GM23338 (cell line): ENCODE measurements around the gene CYP19A1. TPM values are rescaled to one million over a fixed set of nuclear protein-coding genes. Genes with fewer than 3 reads are reported as not detected.

Source experiments
- ATAC-seq: fragments of 200-7000 bp; cut with Tn5 transposase; 3 replicates; pipeline ENCODE4 v1.9.1; 2020
- DNase-seq: peaks from one replicate; pipeline ENCODE4 v3.0.0-alpha.2; 2015; ENCODE audit warnings: low spot score
- H2AFZ ChIP-seq: fragments of 200-600 bp; sonication (generic); 2 replicates; pipeline ENCODE4 v1.8.0; 2016; ENCODE audit warnings: antibody characterized with exemption, mild to moderate bottlenecking, moderate library complexity
- H3F3A ChIP-seq: fragments of 200-600 bp; sonication (generic); replicated peaks from 2 replicates; pipeline ENCODE4 v1.8.0; 2017; ENCODE audit warnings: antibody characterized with exemption, mixed run types, low read depth
- H3K27ac ChIP-seq: fragments of 200-600 bp; sonication (generic); 2 replicates; pipeline ENCODE4 v1.6.1; 2016; ENCODE audit warnings: low read depth
- H3K27me3 ChIP-seq: fragments of 200-600 bp; sonication (generic); 2 replicates; pipeline ENCODE4 v1.8.0; 2016; ENCODE audit warnings: mild to moderate bottlenecking, mixed run types, moderate library complexity; ENCODE audit not compliant: insufficient read depth
- H3K36me3 ChIP-seq: fragments of 200-600 bp; sonication (generic); 2 replicates; pipeline ENCODE4 v1.8.0; 2016; ENCODE audit warnings: mild to moderate bottlenecking; ENCODE audit not compliant: insufficient read depth
- H3K4me1 ChIP-seq: fragments of 200-600 bp; sonication (generic); 2 replicates; pipeline ENCODE4 v1.8.0; 2016; ENCODE audit warnings: mild to moderate bottlenecking, moderate library complexity; ENCODE audit not compliant: insufficient read depth
- H3K4me2 ChIP-seq: fragments of 200-600 bp; sonication (generic); 2 replicates; pipeline ENCODE4 v1.7.1; 2017; ENCODE audit warnings: mixed run types
- H3K4me3 ChIP-seq: fragments of 200-600 bp; sonication (generic); 2 replicates; pipeline ENCODE4 v1.6.1; 2016; ENCODE audit warnings: mixed run types
- H3K79me2 ChIP-seq: fragments of 200-600 bp; sonication (generic); replicated peaks from 2 replicates; pipeline ENCODE4 v1.8.0; 2017; ENCODE audit warnings: mild to moderate bottlenecking; ENCODE audit not compliant: insufficient read depth
- H3K9me2 ChIP-seq: fragments of 200-600 bp; sonication (generic); 2 replicates; pipeline ENCODE4 v1.8.0; 2017; ENCODE audit not compliant: insufficient read depth
- H4K20me1 ChIP-seq: fragments of 200-600 bp; sonication (generic); replicated peaks from 2 replicates; pipeline ENCODE4 v1.8.0; 2017; ENCODE audit warnings: mild to moderate bottlenecking; ENCODE audit not compliant: insufficient read depth
- H3K27ac Mint-ChIP-seq: 2 replicates; pipeline ENCODE4 v1.8.0; 2020; ENCODE audit warnings: inconsistent platforms, mild to moderate bottlenecking, moderate library complexity, mixed read lengths
- H3K27me3 Mint-ChIP-seq: 3 replicates; pipeline ENCODE4 v1.8.0; 2022; ENCODE audit warnings: low read depth, mild to moderate bottlenecking, moderate library complexity, mixed read lengths, inconsistent platforms; ENCODE audit not compliant: insufficient read depth, poor library complexity
- H3K36me3 Mint-ChIP-seq: 3 replicates; pipeline ENCODE4 v1.8.0; 2021; ENCODE audit warnings: low read depth, mild to moderate bottlenecking, inconsistent platforms, moderate library complexity, mixed read lengths
- H3K4me1 Mint-ChIP-seq: 3 replicates; pipeline ENCODE4 v1.8.0; 2020; ENCODE audit warnings: mild to moderate bottlenecking, inconsistent platforms, mixed read lengths
- H3K4me3 Mint-ChIP-seq: 3 replicates; pipeline ENCODE4 v1.8.0; 2021; ENCODE audit warnings: moderate library complexity, mild to moderate bottlenecking, inconsistent platforms, mixed read lengths
- H3K9me3 Mint-ChIP-seq: 3 replicates; pipeline ENCODE4 v1.8.0; 2020; ENCODE audit warnings: moderate library complexity, mild to moderate bottlenecking, inconsistent platforms, mixed read lengths
- CREB1 ChIP-seq: fragments of 250-450 bp; sonication (Bioruptor Pico); IDR thresholded peaks from 2 replicates; pipeline ENCODE4 v1.5.0; 2020; ENCODE audit warnings: low read depth, mild to moderate bottlenecking, moderate library complexity
- EZH2 ChIP-seq: fragments of 200-600 bp; sonication (generic); IDR thresholded peaks from one replicate; pipeline ENCODE4 v1.8.0; 2017; ENCODE audit warnings: antibody characterized with exemption, mild to moderate bottlenecking, low read depth; ENCODE audit not compliant: unreplicated experiment
- EZH2phosphoT487 ChIP-seq: fragments of 200-600 bp; sonication (generic); IDR thresholded peaks from one replicate; pipeline ENCODE4 v1.8.1; 2018; ENCODE audit warnings: antibody characterized with exemption; ENCODE audit not compliant: unreplicated experiment
- JUNB ChIP-seq: IDR thresholded peaks from one replicate; pipeline ENCODE4 v1.6.1; 2016; ENCODE audit warnings: antibody characterized with exemption; ENCODE audit not compliant: unreplicated experiment
- NANOG ChIP-seq: IDR thresholded peaks from 2 replicates; pipeline ENCODE4 v1.6.1; 2016; ENCODE audit warnings: antibody characterized with exemption, borderline replicate concordance
- POLR2AphosphoS5 ChIP-seq: IDR thresholded peaks from 2 replicates; pipeline ENCODE4 v1.6.1; 2016; ENCODE audit warnings: antibody characterized with exemption, low read depth
- STAT1 ChIP-seq: IDR thresholded peaks from one replicate; pipeline ENCODE4 v1.6.1; 2016; ENCODE audit warnings: antibody characterized with exemption; ENCODE audit not compliant: unreplicated experiment
- ZNF114 ChIP-seq: fragments of 250-450 bp; sonication (Bioruptor Pico); IDR thresholded peaks from 2 replicates; pipeline ENCODE4 v1.5.0; 2020; ENCODE audit warnings: mild to moderate bottlenecking, moderate library complexity
- ZNF331 ChIP-seq: fragments of 250-450 bp; sonication (Bioruptor Pico); IDR thresholded peaks from 2 replicates; pipeline ENCODE4 v1.5.0; 2020; ENCODE audit warnings: low read depth, mild to moderate bottlenecking, moderate library complexity
- polyA plus RNA-seq: library from polyadenylated mRNA; unstranded; fragments of >200 nt; fragmentation: Nextera tagmentation; extraction: Ambion mirVana; gene quantifications from 2 replicates; pipeline ENCODE4 v1.2.1, GENCODE V29; 2016
- total RNA-seq: library from RNA; depleted of rRNA; stranded (reverse); fragments of >200 nt; shearing (Covaris generic); gene quantifications from 2 replicates; pipeline ENCODE4 v1.2.3, GENCODE V29; 2014
- TF ChIP-seq, protein P1 (sequence below): fragments of 250-450 bp; sonication (Bioruptor Pico); IDR thresholded peaks from 2 replicates; pipeline ENCODE4 v1.5.0; 2020; ENCODE audit warnings: mild to moderate bottlenecking, moderate library complexity
- TF ChIP-seq, protein P2 (sequence below), 2 experiments: fragments of 200-600 bp in 1 of 2; sonication (generic) in 1 of 2; conservative IDR thresholded peaks; 2 replicates each; pipeline versions ENCODE4 v1.5.1 to v1.6.1; 2016 to 2017; ENCODE audit warnings: antibody characterized with exemption in 2 of 2, low read depth in 2 of 2, mild to moderate bottlenecking in 2 of 2, moderate library complexity in 1 of 2
- TF ChIP-seq, protein P3 (sequence below): IDR thresholded peaks from 2 replicates; pipeline ENCODE4 v1.6.1; 2016; ENCODE audit warnings: antibody characterized with exemption
- TF ChIP-seq, protein P4 (sequence below): IDR thresholded peaks from one replicate; pipeline ENCODE4 v1.6.1; 2018; ENCODE audit warnings: antibody characterized with exemption; ENCODE audit not compliant: unreplicated experiment

CYP19A1 gene
- total and polyA plus RNA-seq, 2 experiments from 2014 or later, result 0.42 TPM; not detected in 1

DNA sequence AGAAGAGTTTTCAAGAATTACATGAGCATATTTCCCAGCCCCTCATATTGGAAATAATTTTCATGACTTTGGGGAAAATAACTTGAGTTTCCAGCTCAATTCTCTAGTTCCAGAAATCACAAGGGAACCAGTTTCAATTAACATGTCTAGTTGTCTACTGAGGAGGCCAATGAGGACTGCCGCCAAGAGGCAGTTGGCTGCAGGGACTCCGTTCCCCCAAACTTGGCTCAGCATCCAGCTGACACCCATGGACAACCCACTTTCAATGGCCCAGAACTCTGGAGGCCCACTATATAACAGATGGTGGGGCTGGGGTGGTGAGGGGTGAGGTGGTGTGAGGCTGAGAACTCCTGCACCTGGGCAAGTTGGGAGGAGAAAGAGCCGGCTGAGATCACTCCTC lies 157.2 kb downstream of the CYP19A1 start:
- TF ChIP-seq, protein P1, sequence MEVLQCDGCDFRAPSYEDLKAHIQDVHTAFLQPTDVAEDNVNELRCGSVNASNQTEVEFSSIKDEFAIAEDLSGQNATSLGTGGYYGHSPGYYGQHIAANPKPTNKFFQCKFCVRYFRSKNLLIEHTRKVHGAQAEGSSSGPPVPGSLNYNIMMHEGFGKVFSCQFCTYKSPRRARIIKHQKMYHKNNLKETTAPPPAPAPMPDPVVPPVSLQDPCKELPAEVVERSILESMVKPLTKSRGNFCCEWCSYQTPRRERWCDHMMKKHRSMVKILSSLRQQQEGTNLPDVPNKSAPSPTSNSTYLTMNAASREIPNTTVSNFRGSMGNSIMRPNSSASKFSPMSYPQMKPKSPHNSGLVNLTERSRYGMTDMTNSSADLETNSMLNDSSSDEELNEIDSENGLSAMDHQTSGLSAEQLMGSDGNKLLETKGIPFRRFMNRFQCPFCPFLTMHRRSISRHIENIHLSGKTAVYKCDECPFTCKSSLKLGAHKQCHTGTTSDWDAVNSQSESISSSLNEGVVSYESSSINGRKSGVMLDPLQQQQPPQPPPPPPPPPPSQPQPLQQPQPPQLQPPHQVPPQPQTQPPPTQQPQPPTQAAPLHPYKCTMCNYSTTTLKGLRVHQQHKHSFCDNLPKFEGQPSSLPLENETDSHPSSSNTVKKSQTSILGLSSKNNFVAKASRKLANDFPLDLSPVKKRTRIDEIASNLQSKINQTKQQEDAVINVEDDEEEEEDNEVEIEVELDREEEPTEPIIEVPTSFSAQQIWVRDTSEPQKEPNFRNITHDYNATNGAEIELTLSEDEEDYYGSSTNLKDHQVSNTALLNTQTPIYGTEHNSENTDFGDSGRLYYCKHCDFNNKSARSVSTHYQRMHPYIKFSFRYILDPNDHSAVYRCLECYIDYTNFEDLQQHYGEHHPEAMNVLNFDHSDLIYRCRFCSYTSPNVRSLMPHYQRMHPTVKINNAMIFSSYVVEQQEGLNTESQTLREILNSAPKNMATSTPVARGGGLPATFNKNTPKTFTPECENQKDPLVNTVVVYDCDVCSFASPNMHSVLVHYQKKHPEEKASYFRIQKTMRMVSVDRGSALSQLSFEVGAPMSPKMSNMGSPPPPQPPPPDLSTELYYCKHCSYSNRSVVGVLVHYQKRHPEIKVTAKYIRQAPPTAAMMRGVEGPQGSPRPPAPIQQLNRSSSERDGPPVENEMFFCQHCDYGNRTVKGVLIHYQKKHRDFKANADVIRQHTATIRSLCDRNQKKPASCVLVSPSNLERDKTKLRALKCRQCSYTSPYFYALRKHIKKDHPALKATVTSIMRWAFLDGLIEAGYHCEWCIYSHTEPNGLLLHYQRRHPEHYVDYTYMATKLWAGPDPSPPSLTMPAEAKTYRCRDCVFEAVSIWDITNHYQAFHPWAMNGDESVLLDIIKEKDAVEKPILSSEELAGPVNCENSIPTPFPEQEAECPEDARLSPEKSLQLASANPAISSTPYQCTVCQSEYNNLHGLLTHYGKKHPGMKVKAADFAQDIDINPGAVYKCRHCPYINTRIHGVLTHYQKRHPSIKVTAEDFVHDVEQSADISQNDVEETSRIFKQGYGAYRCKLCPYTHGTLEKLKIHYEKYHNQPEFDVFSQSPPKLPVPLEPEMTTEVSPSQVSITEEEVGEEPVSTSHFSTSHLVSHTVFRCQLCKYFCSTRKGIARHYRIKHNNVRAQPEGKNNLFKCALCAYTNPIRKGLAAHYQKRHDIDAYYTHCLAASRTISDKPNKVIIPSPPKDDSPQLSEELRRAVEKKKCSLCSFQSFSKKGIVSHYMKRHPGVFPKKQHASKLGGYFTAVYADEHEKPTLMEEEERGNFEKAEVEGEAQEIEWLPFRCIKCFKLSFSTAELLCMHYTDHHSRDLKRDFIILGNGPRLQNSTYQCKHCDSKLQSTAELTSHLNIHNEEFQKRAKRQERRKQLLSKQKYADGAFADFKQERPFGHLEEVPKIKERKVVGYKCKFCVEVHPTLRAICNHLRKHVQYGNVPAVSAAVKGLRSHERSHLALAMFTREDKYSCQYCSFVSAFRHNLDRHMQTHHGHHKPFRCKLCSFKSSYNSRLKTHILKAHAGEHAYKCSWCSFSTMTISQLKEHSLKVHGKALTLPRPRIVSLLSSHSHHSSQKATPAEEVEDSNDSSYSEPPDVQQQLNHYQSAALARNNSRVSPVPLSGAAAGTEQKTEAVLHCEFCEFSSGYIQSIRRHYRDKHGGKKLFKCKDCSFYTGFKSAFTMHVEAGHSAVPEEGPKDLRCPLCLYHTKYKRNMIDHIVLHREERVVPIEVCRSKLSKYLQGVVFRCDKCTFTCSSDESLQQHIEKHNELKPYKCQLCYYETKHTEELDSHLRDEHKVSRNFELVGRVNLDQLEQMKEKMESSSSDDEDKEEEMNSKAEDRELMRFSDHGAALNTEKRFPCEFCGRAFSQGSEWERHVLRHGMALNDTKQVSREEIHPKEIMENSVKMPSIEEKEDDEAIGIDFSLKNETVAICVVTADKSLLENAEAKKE (CRISPR knock-in tag), result no peak
- TF ChIP-seq, protein P2, sequence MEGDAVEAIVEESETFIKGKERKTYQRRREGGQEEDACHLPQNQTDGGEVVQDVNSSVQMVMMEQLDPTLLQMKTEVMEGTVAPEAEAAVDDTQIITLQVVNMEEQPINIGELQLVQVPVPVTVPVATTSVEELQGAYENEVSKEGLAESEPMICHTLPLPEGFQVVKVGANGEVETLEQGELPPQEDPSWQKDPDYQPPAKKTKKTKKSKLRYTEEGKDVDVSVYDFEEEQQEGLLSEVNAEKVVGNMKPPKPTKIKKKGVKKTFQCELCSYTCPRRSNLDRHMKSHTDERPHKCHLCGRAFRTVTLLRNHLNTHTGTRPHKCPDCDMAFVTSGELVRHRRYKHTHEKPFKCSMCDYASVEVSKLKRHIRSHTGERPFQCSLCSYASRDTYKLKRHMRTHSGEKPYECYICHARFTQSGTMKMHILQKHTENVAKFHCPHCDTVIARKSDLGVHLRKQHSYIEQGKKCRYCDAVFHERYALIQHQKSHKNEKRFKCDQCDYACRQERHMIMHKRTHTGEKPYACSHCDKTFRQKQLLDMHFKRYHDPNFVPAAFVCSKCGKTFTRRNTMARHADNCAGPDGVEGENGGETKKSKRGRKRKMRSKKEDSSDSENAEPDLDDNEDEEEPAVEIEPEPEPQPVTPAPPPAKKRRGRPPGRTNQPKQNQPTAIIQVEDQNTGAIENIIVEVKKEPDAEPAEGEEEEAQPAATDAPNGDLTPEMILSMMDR (conservative IDR thresholded peaks at IDR 0.05; ENCODE audit: low read depth in 2 of 2), result no peak
- TF ChIP-seq ZNF114 (CRISPR knock-in tag) (no peak), ZNF331 (no peak), NANOG (no peak), EZH2phosphoT487 (no peak), CREB1 (CRISPR knock-in tag) (no peak), STAT1 (no peak), JUNB (no peak), EZH2 (no peak), POLR2AphosphoS5 (no peak)
- TF ChIP-seq, protein P3, sequence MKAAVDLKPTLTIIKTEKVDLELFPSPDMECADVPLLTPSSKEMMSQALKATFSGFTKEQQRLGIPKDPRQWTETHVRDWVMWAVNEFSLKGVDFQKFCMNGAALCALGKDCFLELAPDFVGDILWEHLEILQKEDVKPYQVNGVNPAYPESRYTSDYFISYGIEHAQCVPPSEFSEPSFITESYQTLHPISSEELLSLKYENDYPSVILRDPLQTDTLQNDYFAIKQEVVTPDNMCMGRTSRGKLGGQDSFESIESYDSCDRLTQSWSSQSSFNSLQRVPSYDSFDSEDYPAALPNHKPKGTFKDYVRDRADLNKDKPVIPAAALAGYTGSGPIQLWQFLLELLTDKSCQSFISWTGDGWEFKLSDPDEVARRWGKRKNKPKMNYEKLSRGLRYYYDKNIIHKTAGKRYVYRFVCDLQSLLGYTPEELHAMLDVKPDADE, result no peak
- TF ChIP-seq, protein P4, sequence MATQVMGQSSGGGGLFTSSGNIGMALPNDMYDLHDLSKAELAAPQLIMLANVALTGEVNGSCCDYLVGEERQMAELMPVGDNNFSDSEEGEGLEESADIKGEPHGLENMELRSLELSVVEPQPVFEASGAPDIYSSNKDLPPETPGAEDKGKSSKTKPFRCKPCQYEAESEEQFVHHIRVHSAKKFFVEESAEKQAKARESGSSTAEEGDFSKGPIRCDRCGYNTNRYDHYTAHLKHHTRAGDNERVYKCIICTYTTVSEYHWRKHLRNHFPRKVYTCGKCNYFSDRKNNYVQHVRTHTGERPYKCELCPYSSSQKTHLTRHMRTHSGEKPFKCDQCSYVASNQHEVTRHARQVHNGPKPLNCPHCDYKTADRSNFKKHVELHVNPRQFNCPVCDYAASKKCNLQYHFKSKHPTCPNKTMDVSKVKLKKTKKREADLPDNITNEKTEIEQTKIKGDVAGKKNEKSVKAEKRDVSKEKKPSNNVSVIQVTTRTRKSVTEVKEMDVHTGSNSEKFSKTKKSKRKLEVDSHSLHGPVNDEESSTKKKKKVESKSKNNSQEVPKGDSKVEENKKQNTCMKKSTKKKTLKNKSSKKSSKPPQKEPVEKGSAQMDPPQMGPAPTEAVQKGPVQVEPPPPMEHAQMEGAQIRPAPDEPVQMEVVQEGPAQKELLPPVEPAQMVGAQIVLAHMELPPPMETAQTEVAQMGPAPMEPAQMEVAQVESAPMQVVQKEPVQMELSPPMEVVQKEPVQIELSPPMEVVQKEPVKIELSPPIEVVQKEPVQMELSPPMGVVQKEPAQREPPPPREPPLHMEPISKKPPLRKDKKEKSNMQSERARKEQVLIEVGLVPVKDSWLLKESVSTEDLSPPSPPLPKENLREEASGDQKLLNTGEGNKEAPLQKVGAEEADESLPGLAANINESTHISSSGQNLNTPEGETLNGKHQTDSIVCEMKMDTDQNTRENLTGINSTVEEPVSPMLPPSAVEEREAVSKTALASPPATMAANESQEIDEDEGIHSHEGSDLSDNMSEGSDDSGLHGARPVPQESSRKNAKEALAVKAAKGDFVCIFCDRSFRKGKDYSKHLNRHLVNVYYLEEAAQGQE, result no peak
- no peaks in the 10 kb centered on the region for H3K36me3 Mint-ChIP-seq
- no peaks in the 10 kb centered on the region for H3K4me1 Mint-ChIP-seq

More for the DNA sequence above, 157.2 kb downstream of the CYP19A1 start:
- Histone ChIP-seq H3K79me2 (no peaks in the 10 kb centered on the region), H3K27me3 (no peaks in the 10 kb centered on the region), H3K36me3 (no peaks in the 10 kb centered on the region), H4K20me1 (no peaks in the 10 kb centered on the region), H3K4me3 (no peak overlapping the region), H2AFZ (no peak overlapping the region), H3K4me2 (no peak overlapping the region), H3K4me1 (no peaks in the 10 kb centered on the region), H3F3A (no peaks in the 10 kb centered on the region), H3K27ac (no peak overlapping the region), H3K9me2 (no peaks in the 10 kb centered on the region)
- Mint-ChIP-seq H3K27ac (no peak overlapping the region), H3K4me3 (no peak overlapping the region), H3K9me3 (no peaks in the 10 kb centered on the region; the same call in 2 of the 3 replicates), H3K27me3 (peaks cover 1% of the 10 kb centered on the region)
- ATAC-seq (no peak), DNase-seq (no peak)
